KOPT-K1 (cell line): ENCODE results near the gene NET1.

Source experiments
- H3K27ac ChIP-seq: fragments of 200-600 bp; sonication (generic); 2 replicates; pipeline ENCODE4 v1.5.1; 2016; ENCODE audit warnings: antibody characterized with exemption, mild to moderate bottlenecking, low read depth, low read length; ENCODE audit not compliant: poor library complexity, severe bottlenecking
- H3K36me3 ChIP-seq: fragments of 200-600 bp; sonication (generic); 2 replicates; pipeline ENCODE4 v1.5.1; 2017; ENCODE audit warnings: antibody characterized with exemption, mild to moderate bottlenecking, low read length, moderate library complexity; ENCODE audit not compliant: insufficient read depth
- H3K9me3 ChIP-seq: fragments of 200-600 bp; sonication (generic); 2 replicates; pipeline ENCODE4 v1.5.1; 2017; ENCODE audit warnings: antibody characterized with exemption, low read length, mild to moderate bottlenecking; ENCODE audit not compliant: insufficient read depth, poor library complexity, severe bottlenecking

NET1 gene

DNA sequence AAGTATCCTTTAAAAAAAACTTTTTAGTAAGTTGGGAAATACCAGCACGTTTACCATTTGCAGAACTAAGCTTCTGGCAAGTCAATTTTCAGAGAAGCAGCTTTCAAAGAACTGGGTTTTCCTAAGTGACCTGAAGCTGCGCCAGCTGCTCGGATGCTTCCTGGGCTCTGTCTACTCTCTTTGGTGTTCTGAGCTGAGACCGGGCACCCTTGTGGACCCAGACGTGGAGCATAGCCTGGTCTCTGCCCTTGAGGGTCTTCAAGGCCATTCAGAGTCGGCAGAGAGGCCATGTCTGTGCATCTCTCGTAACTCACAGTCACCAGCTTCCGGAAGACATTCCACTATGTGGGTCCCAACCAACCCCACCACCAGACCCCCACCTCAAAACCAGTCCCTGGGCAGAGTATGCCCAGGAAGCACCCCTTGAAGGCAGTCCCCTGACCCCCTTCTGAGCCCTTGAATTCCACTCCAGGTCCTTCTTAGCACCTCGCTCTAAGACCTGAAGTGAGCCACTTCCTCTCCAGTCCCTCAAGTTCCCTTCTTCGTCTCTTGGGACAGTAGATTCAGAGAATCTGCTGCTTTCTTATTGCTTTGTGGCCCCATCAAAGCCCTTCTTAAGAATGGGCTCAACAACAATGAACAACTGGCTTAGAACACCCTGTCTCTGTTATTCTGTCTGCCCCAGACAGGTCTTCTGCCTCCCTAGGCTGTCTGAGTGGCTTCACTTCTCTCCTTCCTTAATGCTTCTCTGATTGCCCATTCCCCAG lies 78.5 kb downstream of the NET1 start:
- Histone ChIP-seq H3K27ac (no peak overlapping the region), H3K36me3 (no peaks in the 10 kb centered on the region), H3K9me3 (peaks cover 6% of the 10 kb centered on the region)

GRCh38 chr10:5491477-5491876 lies 79.1 kb downstream of the NET1 start:
- Histone ChIP-seq H3K27ac (no peak overlapping the region), H3K9me3 (peaks cover 6% of the 10 kb centered on the region), H3K36me3 (no peaks in the 10 kb centered on the region)

GRCh38 chr10:5492322-5492855 lies 80.0 kb downstream of the NET1 start:
- Histone ChIP-seq H3K9me3 (peaks cover 6% of the 10 kb centered on the region), H3K36me3 (no peaks in the 10 kb centered on the region), H3K27ac (no peak overlapping the region)

- H3K9me3 ChIP-seq = peaks cover 6% of the 10 kb centered on the region
- H3K36me3 ChIP-seq = no peaks in the 10 kb centered on the region
- H3K27ac ChIP-seq = no peak overlapping the region
Measured at GRCh38 chr10:5492929-5493576, 80.7 kb downstream of the NET1 start.

- Histone ChIP-seq H3K9me3 (peaks cover 6% of the 10 kb centered on the region), H3K27ac (no peak overlapping the region), H3K36me3 (no peaks in the 10 kb centered on the region)
Measured at GRCh38 chr10:5493691-5494090, 81.3 kb downstream of the NET1 start.

GRCh38 chr10:5494611-5495010 lies 82.3 kb downstream of the NET1 start:
- Histone ChIP-seq H3K27ac (no peak overlapping the region), H3K36me3 (no peaks in the 10 kb centered on the region), H3K9me3 (peaks cover 6% of the 10 kb centered on the region)

DNA sequence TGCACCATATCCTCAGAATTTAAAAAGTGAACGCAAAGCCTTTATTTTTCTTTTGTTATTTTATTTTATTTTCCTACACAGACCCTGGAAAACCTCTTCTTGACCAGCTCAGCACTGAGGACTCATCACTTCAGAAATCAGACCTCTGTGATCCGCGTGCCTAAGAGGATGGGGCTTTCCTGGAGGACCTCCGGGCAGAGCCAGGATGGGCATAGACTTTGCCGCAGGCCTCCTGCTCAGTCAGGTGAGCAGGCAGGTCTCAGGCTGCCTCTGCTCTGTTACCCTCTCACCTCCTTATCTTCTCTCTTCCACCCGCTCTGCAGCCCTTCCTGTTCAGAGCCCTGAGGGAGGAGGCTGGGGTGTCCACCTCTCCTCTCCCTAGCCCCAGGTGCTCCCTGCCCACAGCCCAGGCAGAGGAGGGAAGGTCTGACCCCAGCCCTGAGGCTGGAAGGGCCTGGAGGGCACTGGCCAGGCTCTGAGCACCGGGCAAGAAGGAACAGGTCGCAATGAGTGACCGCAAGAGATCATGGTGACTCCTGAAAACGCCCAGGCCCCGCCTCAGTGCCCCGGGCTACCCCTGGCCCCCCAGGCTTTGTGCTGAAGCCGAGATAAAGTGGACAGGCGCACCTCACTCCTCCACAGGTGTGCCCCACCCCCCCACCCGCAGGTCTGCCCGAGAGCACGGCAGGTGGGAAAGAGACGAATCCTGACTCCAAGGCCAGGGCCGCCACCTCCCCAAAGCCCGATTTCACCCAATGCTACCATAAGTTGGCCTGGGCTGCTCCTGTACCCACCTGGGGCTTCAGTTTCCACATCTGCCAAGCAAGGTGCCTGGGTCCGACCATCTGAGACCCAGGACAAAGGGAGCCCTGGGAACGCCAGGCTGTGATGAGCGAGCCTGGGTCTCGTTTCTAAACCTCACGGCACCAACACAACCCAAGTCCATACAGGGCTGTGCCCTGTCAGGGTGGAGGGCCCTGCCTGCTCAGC lies 84.2 kb downstream of the NET1 start:
- Histone ChIP-seq H3K9me3 (peaks cover 6% of the 10 kb centered on the region), H3K36me3 (no peaks in the 10 kb centered on the region), H3K27ac (no peak overlapping the region)

DNA sequence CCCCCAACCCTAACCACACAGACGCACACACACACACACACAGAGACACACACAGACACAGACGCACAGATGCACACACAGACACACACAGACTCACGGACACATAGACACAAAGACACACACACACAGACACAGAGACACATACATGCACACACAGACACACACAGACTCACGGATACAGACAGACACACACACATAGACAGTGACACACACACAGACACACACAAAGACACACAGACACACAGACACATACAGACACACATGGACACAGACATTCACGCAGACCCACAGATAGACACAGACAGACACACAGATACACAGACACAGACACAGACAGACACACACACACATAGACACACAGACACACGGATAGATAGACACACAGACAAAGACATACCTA lies 84.9 kb downstream of the NET1 start:
- Histone ChIP-seq H3K9me3 (peaks cover 4% of the 10 kb centered on the region), H3K36me3 (no peaks in the 10 kb centered on the region), H3K27ac (no peak overlapping the region)

GRCh38 chr10:5497948-5498730 lies 85.8 kb downstream of the NET1 start:
- Histone ChIP-seq H3K9me3 (no peaks in the 10 kb centered on the region), H3K36me3 (no peaks in the 10 kb centered on the region), H3K27ac (no peak overlapping the region)

DNA sequence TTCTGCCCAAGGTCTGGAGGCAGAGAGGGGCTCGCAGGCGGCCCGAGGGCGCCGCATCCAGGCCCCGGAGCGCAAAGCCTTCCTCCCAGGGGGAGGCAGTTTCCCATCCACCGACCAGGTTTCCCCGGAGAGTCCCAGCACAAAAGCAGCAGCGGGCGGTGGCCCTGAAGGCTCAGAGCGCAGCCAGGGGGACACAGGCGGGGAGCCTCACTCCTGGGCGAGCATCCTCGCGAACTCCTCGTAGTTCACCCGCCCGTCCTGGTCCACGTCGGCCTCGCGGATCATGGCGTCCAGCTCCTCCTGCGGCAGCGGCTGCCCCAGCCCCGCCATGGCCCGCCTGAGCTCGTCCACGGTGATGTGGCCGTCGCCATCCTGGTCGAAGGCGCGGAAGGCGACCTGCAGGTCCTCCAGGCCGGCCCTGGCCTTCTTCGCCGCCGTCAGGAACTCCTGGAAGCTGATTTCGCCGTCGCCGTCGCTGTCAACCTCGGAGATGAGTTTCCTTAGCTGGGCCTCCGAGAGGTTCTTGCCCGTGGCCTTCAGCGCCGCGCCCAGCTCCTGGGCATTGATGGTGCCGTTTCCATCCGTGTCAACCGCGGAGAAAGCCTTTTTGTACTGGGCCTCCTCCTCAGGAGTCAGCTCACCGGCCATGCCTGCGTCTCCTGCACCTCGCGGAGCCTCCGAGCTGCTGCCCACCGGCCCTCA lies 86.6 kb downstream of the NET1 start:
- H3K9me3 ChIP-seq = no peaks in the 10 kb centered on the region
- H3K36me3 ChIP-seq = no peaks in the 10 kb centered on the region
- no peak overlapping the region for H3K27ac ChIP-seq

DNA sequence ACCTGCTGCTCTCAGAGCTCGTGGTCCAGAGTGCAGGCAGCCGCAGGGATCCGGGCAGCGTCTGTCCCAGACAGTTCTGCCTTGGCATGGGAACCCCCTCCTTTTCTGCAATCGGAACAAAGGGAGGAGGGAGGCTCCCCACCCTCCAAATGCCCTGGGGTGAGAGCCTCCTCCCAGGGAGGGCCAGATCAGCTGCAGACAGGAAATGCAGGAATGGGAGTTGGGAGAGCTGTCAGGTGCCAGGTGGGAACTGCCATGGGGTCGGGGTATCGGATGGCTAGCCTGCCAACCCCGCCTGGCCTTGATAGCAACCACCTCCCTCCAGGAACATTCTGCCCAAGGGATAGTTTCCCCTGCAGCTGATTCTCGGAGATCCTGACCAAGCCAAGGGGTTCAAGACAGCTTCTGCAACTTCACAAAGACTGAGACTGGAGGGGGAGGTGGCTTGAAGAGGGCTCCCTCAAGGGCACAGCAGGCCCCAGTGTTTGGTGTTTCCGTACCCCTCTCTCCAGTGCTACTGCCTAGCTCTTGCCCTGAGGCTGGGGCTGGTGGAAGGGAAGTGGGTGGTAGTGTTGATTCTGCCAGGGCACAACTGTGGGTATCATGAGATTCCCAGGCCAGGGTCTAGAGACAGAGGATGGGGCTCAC lies 87.3 kb downstream of the NET1 start, which contains the start of gene CALML5:
CALML5 (minus strand) TSS at position 78 of the 648 bp plus-strand sequence. CDS start 132 bp downstream, outside the sequence.
- Histone ChIP-seq H3K36me3 (no peaks in the 10 kb centered on the region), H3K27ac (no peak within 1 kb of the TSS), H3K9me3 (no peaks in the 10 kb centered on the region)

GRCh38 chr10:5500162-5500670 lies 87.9 kb downstream of the NET1 start:
- Histone ChIP-seq H3K9me3 (no peaks in the 10 kb centered on the region), H3K27ac (no peak overlapping the region), H3K36me3 (no peaks in the 10 kb centered on the region)

DNA sequence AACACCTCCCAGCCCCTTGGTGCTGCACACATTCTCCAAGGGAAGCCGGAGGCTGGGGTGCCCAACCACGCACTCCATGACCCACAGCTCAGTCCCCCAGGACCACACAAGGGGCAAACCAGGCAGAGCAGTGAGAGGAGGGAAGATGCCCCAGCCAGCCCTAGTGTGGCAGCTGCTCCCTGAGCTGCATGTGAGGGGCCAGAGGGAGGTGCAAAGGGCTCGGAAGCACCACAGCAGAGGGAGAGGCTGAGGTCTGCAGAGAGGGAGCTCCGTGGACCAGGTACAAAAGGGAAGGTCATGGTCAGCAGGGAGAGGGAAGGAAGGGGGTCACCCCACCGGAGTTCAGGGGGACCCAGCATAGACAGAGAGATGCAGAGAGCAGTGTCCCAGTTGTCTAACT lies 88.6 kb downstream of the NET1 start:
- Histone ChIP-seq H3K9me3 (no peaks in the 10 kb centered on the region), H3K27ac (no peak overlapping the region)

More for the DNA sequence above, 88.6 kb downstream of the NET1 start:
- no peaks in the 10 kb centered on the region for H3K36me3 ChIP-seq
